ENCODE data around the gene KIF3B.

DNA sequence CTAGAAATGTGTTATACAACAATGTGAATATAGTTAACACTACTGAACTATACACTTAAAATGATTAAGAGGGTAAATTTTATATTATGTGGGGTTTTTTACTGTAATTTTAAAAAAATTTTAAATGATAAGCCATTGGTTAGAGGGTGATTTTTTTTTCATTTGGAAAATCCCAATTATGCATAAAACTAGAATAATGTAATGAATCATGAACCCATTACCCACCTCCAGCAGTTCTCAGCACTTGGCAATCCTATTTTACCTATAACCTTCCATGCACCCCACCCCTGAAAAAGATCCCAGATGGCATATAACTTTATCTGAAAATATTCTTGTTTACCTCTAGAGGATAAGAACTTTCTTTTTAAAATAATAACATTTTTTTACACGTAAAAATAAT is 13.7 kb downstream of the KIF3B start:
- TF ChIP-seq CTCF (conservative IDR thresholded peaks at IDR 0.05; ENCODE audit: low read depth, low read length) (no peak), EZH2 (IDR thresholded peaks at IDR 0.05; ENCODE audit: low read length, unreplicated experiment) (no peak), EZH2phosphoT487 (IDR thresholded peaks at IDR 0.05; ENCODE audit: borderline replicate concordance, low read length) (no peak)
